Measurements from ENCODE around the gene PACSIN3. TPM values are rescaled to one million over a fixed set of nuclear protein-coding genes. Genes with fewer than 3 reads are reported as not detected.

Gene PACSIN3
- total and polyA plus RNA-seq, 2 of the 13 experiments (the other 11 are each of a cell fraction or from before 2014, with no cell fraction given) = 47.9 to 93.3 TPM

DNA sequence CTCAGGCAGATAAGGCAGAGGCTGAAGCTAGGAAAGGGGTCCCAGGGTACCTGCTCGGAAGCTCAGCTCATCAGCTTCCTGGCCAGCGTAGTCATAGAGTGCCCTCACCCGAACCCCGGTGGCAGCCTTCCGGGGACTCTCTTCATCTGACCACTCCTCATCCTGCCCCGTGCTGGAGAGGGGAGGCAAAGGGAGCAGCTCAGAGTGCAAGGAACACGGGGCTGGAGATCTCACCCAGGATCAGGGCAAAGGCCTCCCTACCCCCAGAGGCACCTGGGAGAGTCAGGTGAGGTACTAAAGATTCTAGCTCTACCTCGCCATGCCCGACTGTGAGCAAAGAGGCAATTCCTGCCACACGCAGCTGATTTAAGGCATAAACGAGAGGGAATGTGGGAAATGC, 7.9 kb downstream of the PACSIN3 start:
- POLR2A ChIA-PET = interaction anchor here (0.6 to 4.7 kb wide), 13 partner anchors 10 to 92 kb away, joined by 3 to 81 read pairs (median 5); partner anchors contain the start of genes ACP2, DDB2, MADD and NR1H3
- Histone ChIP-seq H3K9ac (ENCODE audit: insufficient read depth, low read depth, low read length) (peak overlapping the region; percentile 27), H3K9me3 (ENCODE audit: low read length) (no peaks in the 10 kb centered on the region), H3K27ac (ENCODE audit: extremely low read length, insufficient read depth, low read length) (peak overlapping the region; percentile 84), H3K4me2 (ENCODE audit: low read depth, low read length) (peak overlapping the region; percentile 89), H3K4me1 (ENCODE audit: insufficient read depth, low read length) (peaks cover 58% of the 10 kb centered on the region), H3K36me3 (replicated peaks in 1 of 2; ENCODE audit: control insufficient read depth in 1 of 2, insufficient read depth in 2 of 2, low read length in 2 of 2) (peaks cover 22 to 45% of the 10 kb centered on the region in 2 experiments), H2AFZ (ENCODE audit: low read length) (no peak overlapping the region), H4K20me1 (ENCODE audit: insufficient read depth, low read length) (0 out of 2 replicates have a peak, but pooled peaks cover 3% of the 10 kb centered on the region), H3K27me3 (ENCODE audit: control insufficient read depth in 1 of 2, insufficient read depth in 2 of 2, low read length in 2 of 2) (no peaks in the 10 kb centered on the region; a peak in 1 of 5 replicates), H3K4me3 (replicated peaks in 1 of 3; ENCODE audit: insufficient read depth in 1 of 3, low read depth in 2 of 3, low read length in 3 of 3) (0 out of 6 replicates have a peak overlapping the region, but pooled peaks of 1 of the 3 experiments have one; percentile 16), H3K79me2 (ENCODE audit: insufficient read depth, low read length) (peaks cover 41% of the 10 kb centered on the region)
- FAIRE-seq (no peak), DNase-seq (ENCODE audit: low spot score) (no peak), ATAC-seq (no peak; the same call in 1 of the 3 replicates)
- CTCF ChIA-PET (ENCODE audit: low intra/inter-chr PET ratio, low total read pairs) = interaction anchor here (1.6 to 3.9 kb wide), 2 partner anchors 81 to 177 kb away, joined by 13 to 27 read pairs; partner anchors contain the start of gene NR1H3
- no TSS peak for BruUV-seq (replicated peaks)
- WGBS (ENCODE audit: low lambda C conversion rate) = 67% methylated on average over 8 of the region's 11 CpGs
- in situ Hi-C loops (cut with HindIII; ENCODE audit: extremely low pct_ligation_motif_present, low pct_unique_long_range_greater_than_20kb) = loop anchor here (5.0 kb wide), 2 partner anchors 69 to 174 kb away; partner anchors contain the start of genes ACP2 and MYBPC3
- intact Hi-C loops (cut with micrococcal nuclease; ENCODE audit: unreplicated experiment) = no loop called here
- TF ChIP-seq FOXA3 (CRISPR knock-in tag; IDR thresholded peaks at IDR 0.05) = no peak
- TF ChIP-seq, protein P1, sequence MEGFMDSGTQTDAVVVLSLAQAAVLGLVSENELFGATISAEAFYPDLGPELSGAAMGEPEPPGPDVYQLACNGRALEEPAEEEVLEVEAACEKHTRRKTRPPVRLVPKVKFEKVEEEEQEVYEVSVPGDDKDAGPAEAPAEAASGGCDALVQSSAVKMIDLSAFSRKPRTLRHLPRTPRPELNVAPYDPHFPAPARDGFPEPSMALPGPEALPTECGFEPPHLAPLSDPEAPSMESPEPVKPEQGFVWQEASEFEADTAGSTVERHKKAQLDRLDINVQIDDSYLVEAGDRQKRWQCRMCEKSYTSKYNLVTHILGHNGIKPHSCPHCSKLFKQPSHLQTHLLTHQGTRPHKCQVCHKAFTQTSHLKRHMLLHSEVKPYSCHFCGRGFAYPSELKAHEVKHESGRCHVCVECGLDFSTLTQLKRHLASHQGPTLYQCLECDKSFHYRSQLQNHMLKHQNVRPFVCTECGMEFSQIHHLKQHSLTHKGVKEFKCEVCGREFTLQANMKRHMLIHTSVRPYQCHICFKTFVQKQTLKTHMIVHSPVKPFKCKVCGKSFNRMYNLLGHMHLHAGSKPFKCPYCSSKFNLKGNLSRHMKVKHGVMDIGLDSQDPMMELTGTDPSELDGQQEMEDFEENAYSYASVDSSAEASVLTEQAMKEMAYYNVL (CRISPR knock-in tag; IDR thresholded peaks at IDR 0.05; ENCODE audit: borderline replicate concordance) = no peak
- TF ChIP-seq SP1 (IDR thresholded peaks at IDR 0.05) = no peak
- TF ChIP-seq SP1 (CRISPR knock-in tag; IDR thresholded peaks at IDR 0.05) = no peak
- TF ChIP-seq EZH2 (conservative IDR thresholded peaks at IDR 0.05; ENCODE audit: low read depth, low read length) = no peak
- no peak for TF ChIP-seq LCORL (IDR thresholded peaks at IDR 0.05)
- 0 out of 2 replicates have a peak, but pooled peaks have one; percentile 1 for TF ChIP-seq LCORL (CRISPR knock-in tag; IDR thresholded peaks at IDR 0.05)
- TF ChIP-seq SOX6 (IDR thresholded peaks at IDR 0.05) = no peak
- 0 out of 2 replicates have a peak, but pooled peaks have one; percentile 4 for TF ChIP-seq SOX6 (CRISPR knock-in tag; IDR thresholded peaks at IDR 0.05)
- TF ChIP-seq ZNF564 (CRISPR knock-in tag; IDR thresholded peaks at IDR 0.05) = no peak
- TF ChIP-seq HNRNPL (IDR thresholded peaks at IDR 0.05; ENCODE audit: low read depth, low read length) = 0 out of 2 replicates have a peak, but pooled peaks have one; percentile 8
- TF ChIP-seq, protein P2, sequence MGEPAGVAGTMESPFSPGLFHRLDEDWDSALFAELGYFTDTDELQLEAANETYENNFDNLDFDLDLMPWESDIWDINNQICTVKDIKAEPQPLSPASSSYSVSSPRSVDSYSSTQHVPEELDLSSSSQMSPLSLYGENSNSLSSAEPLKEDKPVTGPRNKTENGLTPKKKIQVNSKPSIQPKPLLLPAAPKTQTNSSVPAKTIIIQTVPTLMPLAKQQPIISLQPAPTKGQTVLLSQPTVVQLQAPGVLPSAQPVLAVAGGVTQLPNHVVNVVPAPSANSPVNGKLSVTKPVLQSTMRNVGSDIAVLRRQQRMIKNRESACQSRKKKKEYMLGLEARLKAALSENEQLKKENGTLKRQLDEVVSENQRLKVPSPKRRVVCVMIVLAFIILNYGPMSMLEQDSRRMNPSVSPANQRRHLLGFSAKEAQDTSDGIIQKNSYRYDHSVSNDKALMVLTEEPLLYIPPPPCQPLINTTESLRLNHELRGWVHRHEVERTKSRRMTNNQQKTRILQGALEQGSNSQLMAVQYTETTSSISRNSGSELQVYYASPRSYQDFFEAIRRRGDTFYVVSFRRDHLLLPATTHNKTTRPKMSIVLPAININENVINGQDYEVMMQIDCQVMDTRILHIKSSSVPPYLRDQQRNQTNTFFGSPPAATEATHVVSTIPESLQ (CRISPR knock-in tag; conservative IDR thresholded peaks at IDR 0.05) = no peak
- TF ChIP-seq GATA4 (IDR thresholded peaks at IDR 0.05; ENCODE audit: borderline replicate concordance, low read depth) = no peak
- no peak for TF ChIP-seq CTCF (CRISPR knock-in tag; IDR thresholded peaks at IDR 0.05)
- TF ChIP-seq, protein P3, sequence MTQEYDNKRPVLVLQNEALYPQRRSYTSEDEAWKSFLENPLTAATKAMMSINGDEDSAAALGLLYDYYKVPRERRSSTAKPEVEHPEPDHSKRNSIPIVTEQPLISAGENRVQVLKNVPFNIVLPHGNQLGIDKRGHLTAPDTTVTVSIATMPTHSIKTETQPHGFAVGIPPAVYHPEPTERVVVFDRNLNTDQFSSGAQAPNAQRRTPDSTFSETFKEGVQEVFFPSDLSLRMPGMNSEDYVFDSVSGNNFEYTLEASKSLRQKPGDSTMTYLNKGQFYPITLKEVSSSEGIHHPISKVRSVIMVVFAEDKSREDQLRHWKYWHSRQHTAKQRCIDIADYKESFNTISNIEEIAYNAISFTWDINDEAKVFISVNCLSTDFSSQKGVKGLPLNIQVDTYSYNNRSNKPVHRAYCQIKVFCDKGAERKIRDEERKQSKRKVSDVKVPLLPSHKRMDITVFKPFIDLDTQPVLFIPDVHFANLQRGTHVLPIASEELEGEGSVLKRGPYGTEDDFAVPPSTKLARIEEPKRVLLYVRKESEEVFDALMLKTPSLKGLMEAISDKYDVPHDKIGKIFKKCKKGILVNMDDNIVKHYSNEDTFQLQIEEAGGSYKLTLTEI (CRISPR knock-in tag; conservative IDR thresholded peaks at IDR 0.05) = no peak
- no peak for TF ChIP-seq POLR2G (IDR thresholded peaks at IDR 0.05; ENCODE audit: low read depth, low read length)
- TF ChIP-seq, protein P4, sequence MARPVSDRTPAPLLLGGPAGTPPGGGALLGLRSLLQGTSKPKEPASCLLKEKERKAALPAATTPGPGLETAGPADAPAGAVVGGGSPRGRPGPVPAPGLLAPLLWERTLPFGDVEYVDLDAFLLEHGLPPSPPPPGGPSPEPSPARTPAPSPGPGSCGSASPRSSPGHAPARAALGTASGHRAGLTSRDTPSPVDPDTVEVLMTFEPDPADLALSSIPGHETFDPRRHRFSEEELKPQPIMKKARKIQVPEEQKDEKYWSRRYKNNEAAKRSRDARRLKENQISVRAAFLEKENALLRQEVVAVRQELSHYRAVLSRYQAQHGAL (CRISPR knock-in tag; IDR thresholded peaks at IDR 0.05; ENCODE audit: not compliant biosample characterization) = no peak
